ENCODE results near the gene XAF1. TPM values are rescaled to one million over a fixed set of nuclear protein-coding genes. Genes with fewer than 3 reads are reported as not detected.

The XAF1 gene
- total RNA-seq, 1 donor from 2014 or later = 2.5 TPM

- no peak for DNase-seq (ENCODE audit: low read depth)
These were observed 63.1 kb downstream of the XAF1 start for GRCh38 chr17:6818938-6819337.

GRCh38 chr17:6823011-6823442 lies 67.2 kb downstream of the XAF1 start:
- TF ChIP-seq CTCF (IDR thresholded peaks at IDR 0.05; ENCODE audit: insufficient read depth, low read length, poor library complexity, severe bottlenecking) = no peak
- peaks cover 2% of the 10 kb centered on the region for H3K27me3 ChIP-seq (ENCODE audit: control insufficient read depth, insufficient read depth, low read length)
- no peaks in the 10 kb centered on the region for H3K36me3 ChIP-seq (ENCODE audit: control insufficient read depth, insufficient read depth, low read length)
- peak; percentile 32 for DNase-seq (ENCODE audit: low read depth)
- no peak overlapping the region for H3K4me3 ChIP-seq (ENCODE audit: low read depth, low read length)

More at GRCh38 chr17:6818938-6819337, 63.1 kb downstream of the XAF1 start:
- Histone ChIP-seq H3K4me3 (ENCODE audit: low read depth, low read length) (no peak overlapping the region), H3K36me3 (ENCODE audit: control insufficient read depth, insufficient read depth, low read length) (no peaks in the 10 kb centered on the region), H3K27me3 (ENCODE audit: control insufficient read depth, insufficient read depth, low read length) (peaks cover 2% of the 10 kb centered on the region)
- TF ChIP-seq CTCF (IDR thresholded peaks at IDR 0.05; ENCODE audit: insufficient read depth, low read length, poor library complexity, severe bottlenecking) = no peak

Other genes with a start within 250 kb of the XAF1 start
- 1.6 and 2.2 TPM in 2 replicates for gene PITPNM3, start 199.5 kb upstream of the XAF1 start, total RNA-seq
- gene KIAA0753, start 115.3 kb upstream of the XAF1 start, total RNA-seq = 20.2 and 24.2 TPM in 2 replicates
- gene TXNDC17, start 115.0 kb upstream of the XAF1 start, total RNA-seq = 193 and 245 TPM in 2 replicates
- gene MED31, start 104.4 kb upstream of the XAF1 start, total RNA-seq = 10.6 and 13.5 TPM in 2 replicates
- 0.34 and 0.46 TPM in 2 replicates for gene C17orf100, start 104.3 kb upstream of the XAF1 start, total RNA-seq
- 0.08 TPM in 1 of 2 replicates, not detected in the other for gene SLC13A5, start 42.7 kb upstream of the XAF1 start, total RNA-seq
- gene FBXO39, start 20.2 kb downstream of the XAF1 start, total RNA-seq = 0.14 TPM in 1 of 2 replicates, not detected in the other
- not detected in 2 replicates for gene TEKT1, start 75.7 kb downstream of the XAF1 start, total RNA-seq
- gene ALOX12, start 240.0 kb downstream of the XAF1 start, total RNA-seq = 1.4 and 1.7 TPM in 2 replicates

Data from kidney epithelial cell (primary cell).